Neutrophil (primary cell): Measurements from ENCODE around the gene NUP210.

Experiments
- H3K27ac ChIP-seq: fragments of 200-600 bp; sonication (generic); 2 replicates; pipeline ENCODE4 v1.5.1; 2016; ENCODE audit warnings: mild to moderate bottlenecking, moderate library complexity
- H3K27me3 ChIP-seq: fragments of 200-600 bp; sonication (generic); 2 replicates; pipeline ENCODE4 v1.6.0; 2016; ENCODE audit warnings: mild to moderate bottlenecking
- H3K36me3 ChIP-seq: fragments of 200-600 bp; sonication (generic); 2 replicates; pipeline ENCODE4 v1.5.1; 2017
- H3K4me1 ChIP-seq, 2 experiments: fragments of 200-600 bp in 1 of 2; sonication (generic) in 1 of 2; 1 replicate in 1 of 2; 2 replicates in 1 of 2; pipeline versions ENCODE4 v1.5.1 to v1.6.1; 2013 to 2016; ENCODE audit warnings: low read depth in 1 of 2, low read length in 1 of 2, mild to moderate bottlenecking in 1 of 2, moderate library complexity in 1 of 2; ENCODE audit not compliant: control insufficient read depth in 1 of 2, insufficient read depth in 1 of 2
- H3K4me3 ChIP-seq, 2 experiments: fragments of 200-600 bp in 1 of 2; sonication (generic) in 1 of 2; 1 replicate in 1 of 2; 2 replicates in 1 of 2; pipeline ENCODE4 v1.5.1; 2013 to 2016; ENCODE audit warnings: low read depth in 1 of 2, low read length in 1 of 2, mild to moderate bottlenecking in 1 of 2, moderate library complexity in 1 of 2
- H3K9me3 ChIP-seq: fragments of 200-600 bp; sonication (generic); 2 replicates; pipeline ENCODE4 v1.5.1; 2016
- TF ChIP-seq, protein P1 (sequence below): fragments of 200-600 bp; sonication (generic); IDR thresholded peaks from 2 replicates; pipeline ENCODE4 v1.5.1; 2016; ENCODE audit warnings: antibody characterized with exemption

The NUP210 gene

DNA sequence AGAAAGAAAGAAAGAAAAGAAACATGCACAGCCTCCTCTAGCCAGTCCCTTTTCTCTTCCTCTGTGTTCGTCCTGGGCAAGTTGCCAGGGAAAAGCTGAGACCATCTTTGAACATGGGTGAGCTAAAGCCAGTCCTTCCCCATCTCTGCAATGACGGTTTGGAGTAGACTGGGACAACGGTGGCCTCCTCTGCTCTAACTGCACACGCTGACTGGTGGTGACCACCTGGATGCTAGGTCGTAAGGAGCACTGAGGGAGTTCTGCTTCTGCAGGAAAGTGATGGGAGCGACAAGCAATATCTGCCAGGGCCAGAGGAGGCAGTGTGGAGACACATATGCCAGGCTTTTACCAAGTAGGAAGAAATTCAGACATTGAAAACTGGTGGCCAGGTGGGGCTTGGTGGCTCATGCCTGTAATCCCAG lies 111.7 kb downstream of the NUP210 start:
- no peaks in the 10 kb centered on the region for H3K9me3 ChIP-seq
- no peak overlapping the region for H3K27ac ChIP-seq
- TF ChIP-seq, protein P1, sequence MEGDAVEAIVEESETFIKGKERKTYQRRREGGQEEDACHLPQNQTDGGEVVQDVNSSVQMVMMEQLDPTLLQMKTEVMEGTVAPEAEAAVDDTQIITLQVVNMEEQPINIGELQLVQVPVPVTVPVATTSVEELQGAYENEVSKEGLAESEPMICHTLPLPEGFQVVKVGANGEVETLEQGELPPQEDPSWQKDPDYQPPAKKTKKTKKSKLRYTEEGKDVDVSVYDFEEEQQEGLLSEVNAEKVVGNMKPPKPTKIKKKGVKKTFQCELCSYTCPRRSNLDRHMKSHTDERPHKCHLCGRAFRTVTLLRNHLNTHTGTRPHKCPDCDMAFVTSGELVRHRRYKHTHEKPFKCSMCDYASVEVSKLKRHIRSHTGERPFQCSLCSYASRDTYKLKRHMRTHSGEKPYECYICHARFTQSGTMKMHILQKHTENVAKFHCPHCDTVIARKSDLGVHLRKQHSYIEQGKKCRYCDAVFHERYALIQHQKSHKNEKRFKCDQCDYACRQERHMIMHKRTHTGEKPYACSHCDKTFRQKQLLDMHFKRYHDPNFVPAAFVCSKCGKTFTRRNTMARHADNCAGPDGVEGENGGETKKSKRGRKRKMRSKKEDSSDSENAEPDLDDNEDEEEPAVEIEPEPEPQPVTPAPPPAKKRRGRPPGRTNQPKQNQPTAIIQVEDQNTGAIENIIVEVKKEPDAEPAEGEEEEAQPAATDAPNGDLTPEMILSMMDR = peak; percentile 15
- H3K27me3 ChIP-seq = no peaks in the 10 kb centered on the region
- H3K36me3 ChIP-seq = peaks cover 8% of the 10 kb centered on the region
- H3K4me1 ChIP-seq = no peaks in the 10 kb centered on the region
- H3K4me3 ChIP-seq = no peak overlapping the region

DNA sequence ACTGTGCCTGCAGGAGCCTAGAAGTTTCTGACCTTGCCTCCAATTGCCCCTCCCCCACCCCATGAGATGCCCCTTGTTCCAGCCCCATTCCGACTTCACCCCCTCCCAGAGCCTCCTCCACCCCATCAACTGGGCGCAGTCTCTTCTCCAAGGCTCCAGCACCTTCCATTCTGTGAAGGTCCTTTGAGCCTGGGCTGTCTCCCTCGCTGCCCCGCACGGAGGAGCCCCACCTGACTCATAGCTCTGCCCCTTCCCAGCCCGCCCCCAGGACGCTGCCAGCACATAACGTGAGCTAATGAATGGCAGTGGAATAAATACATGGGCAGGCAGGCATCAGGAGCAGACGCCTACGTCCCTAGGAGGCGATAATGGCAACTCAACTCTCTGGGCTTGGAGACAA lies 113.1 kb downstream of the NUP210 start:
- peaks cover under 1% of the 10 kb centered on the region for H3K27me3 ChIP-seq
- TF ChIP-seq, protein P1 = no peak
- no peak overlapping the region for H3K27ac ChIP-seq
- no peak overlapping the region for H3K4me3 ChIP-seq
- H3K9me3 ChIP-seq = no peaks in the 10 kb centered on the region
- peaks cover 7% of the 10 kb centered on the region for H3K36me3 ChIP-seq
- H3K4me1 ChIP-seq = no peaks in the 10 kb centered on the region

DNA sequence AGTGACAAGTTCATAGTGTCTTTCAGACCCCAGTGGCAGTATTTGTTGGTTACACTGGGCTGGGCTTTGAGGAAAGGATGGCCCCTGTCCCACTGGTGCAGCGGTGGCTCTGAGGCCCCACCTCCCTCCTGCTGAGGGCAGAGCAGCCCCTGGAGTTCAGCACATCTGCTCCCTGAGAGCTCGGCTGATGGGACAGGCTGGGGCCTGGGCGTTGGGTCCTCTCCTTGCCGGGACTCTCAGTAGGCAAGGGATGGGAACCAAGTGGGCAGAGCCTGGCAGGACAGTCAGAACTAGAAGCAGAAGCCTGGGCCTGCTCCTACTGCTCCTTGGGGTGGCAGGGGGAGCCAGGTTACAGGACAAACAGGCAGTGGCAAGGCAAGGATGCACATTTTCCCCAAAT lies 114.5 kb downstream of the NUP210 start:
- Histone ChIP-seq H3K27ac (no peak overlapping the region), H3K9me3 (no peaks in the 10 kb centered on the region), H3K27me3 (peaks cover 13% of the 10 kb centered on the region), H3K4me1 (no peaks in the 10 kb centered on the region), H3K36me3 (peaks cover 7% of the 10 kb centered on the region), H3K4me3 (no peak overlapping the region)
- TF ChIP-seq, protein P1 = no peak

DNA sequence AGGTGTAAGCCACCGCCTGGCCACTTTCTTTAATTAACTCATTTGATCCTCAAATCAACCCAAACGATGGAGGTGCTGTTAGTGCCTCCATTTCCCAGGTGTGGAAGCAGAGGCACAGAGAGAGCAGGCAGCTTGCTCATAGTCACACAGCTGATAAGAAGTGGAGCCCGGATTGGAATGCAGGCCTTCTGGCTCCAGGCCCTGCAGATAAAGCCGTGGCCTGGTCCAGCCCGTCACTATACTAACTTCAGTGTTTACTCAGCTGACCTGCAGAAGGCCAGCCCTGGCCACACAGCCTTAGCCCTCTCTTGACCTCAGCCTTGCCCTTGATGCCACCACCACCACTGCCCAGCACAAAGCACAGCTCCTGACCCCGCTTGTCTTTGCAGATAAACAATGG lies 116.7 kb downstream of the NUP210 start:
- Histone ChIP-seq H3K27ac (no peak overlapping the region), H3K4me3 (no peak overlapping the region), H3K36me3 (no peaks in the 10 kb centered on the region), H3K27me3 (peaks cover 13% of the 10 kb centered on the region), H3K4me1 (no peaks in the 10 kb centered on the region), H3K9me3 (no peaks in the 10 kb centered on the region)
- TF ChIP-seq, protein P1 = no peak

DNA sequence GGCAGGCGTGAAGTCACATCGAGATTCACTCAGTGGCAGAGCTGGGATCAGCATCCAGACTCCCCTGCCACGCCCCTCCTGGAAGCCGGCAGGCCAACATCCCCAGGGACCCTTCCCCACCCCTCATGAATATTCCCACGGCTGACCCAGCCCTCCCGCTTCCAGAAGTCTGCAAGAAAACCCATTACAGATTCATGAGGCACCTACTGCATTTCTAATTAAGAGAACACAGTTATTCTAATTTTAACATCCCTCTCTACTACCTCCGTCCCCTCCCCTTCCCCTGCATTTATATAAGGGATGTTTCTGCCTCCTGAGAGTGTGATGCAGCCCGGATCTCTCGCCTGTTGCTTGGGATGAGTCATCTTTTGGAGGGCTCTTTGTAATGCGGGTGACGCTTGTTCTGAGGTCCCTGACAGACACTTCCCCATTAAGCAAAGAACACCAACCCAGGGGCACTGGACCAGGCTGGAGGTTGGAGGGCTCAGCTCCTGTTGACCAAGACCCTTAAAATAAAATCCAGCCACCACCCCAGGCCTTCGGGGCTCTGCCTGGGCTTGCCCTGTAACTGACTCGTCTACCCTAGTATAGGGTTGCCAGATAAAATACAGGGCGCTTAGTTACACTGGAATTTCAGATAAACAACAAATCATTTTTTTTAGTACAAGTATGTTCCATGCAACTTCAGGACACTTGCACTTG lies 118.7 kb downstream of the NUP210 start:
- H3K4me3 ChIP-seq = no peak overlapping the region
- no peaks in the 10 kb centered on the region for H3K9me3 ChIP-seq
- peaks cover 19% of the 10 kb centered on the region for H3K27me3 ChIP-seq
- H3K27ac ChIP-seq = no peak overlapping the region
- TF ChIP-seq, protein P1 = no peak
- H3K36me3 ChIP-seq = no peaks in the 10 kb centered on the region
- H3K4me1 ChIP-seq = no peaks in the 10 kb centered on the region
